Measurements from ENCODE around the gene UBR1. TPM values are rescaled to one million over a fixed set of nuclear protein-coding genes. Genes with fewer than 3 reads are reported as not detected.

Gene UBR1
- total RNA-seq, 1 experiment from 2014 or later: 18.6 TPM

DNA sequence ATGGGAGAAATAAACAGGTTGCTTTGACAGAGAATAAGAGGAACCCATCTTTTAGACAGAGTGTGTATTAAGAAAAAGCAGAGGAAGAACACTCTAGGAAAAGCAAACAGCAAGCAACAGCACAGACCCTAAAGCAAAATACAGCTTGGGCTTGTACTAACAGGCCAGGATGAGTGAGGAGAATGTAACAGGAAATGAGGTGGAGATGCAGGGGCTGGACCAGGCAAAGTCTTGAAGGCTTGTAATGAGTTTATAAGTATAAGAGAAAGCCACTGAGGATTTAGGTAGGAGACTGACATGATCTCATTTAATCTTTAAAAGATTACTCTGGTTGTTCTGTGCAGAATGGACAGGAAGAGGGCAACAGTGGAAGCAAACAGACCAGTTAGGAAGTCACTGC is 4.9 kb downstream of the UBR1 start:
- BruUV-seq (replicated peaks): no TSS peak
- peaks cover 13% of the 10 kb centered on the region for H3K4me1 Mint-ChIP-seq (ENCODE audit: low read depth, unreplicated experiment)
- no peaks in the 10 kb centered on the region for H3K27me3 Mint-ChIP-seq (ENCODE audit: unreplicated experiment)
- no peak for DNase-seq
- TF ChIP-seq CTCF (IDR thresholded peaks at IDR 0.05; ENCODE audit: unreplicated experiment): no peak
- no peak overlapping the region for H3K4me3 Mint-ChIP-seq (ENCODE audit: low read depth, unreplicated experiment)
- H3K27ac Mint-ChIP-seq (ENCODE audit: unreplicated experiment): no peak overlapping the region
- CTCF ChIA-PET: no interaction called here
- intact Hi-C loops (cut with micrococcal nuclease; ENCODE audit: unreplicated experiment): no loop called here
- peaks cover 14% of the 10 kb centered on the region for H3K36me3 Mint-ChIP-seq (ENCODE audit: insufficient read depth, unreplicated experiment)
- H3K9me3 Mint-ChIP-seq (ENCODE audit: low read depth, unreplicated experiment): no peaks in the 10 kb centered on the region

DNA sequence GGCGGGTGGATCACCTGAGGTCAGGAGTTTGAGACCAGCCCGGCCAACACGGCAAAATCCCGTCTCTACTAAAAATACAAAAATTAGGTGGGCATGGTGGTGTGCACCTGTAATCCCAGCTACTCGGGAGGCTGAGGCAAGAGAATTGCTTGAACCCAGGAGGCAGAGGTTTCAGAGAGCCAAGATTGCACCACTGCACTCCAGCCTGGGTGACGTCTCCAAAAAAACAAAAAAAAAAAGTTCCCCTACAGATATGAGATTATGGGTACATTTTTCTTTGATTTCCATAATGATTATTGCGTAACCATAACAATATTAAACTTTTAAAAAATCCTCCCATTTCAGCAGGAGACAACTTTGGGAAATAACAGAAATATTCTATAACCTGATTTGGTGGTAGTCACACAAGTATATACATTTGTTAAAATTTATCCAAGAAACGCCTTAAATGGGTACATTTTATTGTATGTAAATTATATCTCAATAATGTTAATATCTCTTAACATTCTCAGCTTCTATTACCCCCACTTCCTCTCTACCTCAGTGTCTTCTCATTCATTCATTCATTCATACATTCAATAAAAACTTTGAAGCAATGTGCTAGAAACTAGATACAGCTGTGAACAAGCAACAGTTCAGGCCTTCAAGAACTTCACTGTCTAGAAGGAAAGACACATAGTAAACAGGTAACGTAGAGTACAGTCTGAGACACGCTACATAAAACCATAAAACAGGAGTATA is 6.6 kb downstream of the UBR1 start:
- TF ChIP-seq CTCF (IDR thresholded peaks at IDR 0.05; ENCODE audit: unreplicated experiment): no peak
- CTCF ChIA-PET: no interaction called here
- Mint-ChIP-seq H3K9me3 (ENCODE audit: low read depth, unreplicated experiment) (no peaks in the 10 kb centered on the region), H3K4me1 (ENCODE audit: low read depth, unreplicated experiment) (peaks cover 9% of the 10 kb centered on the region), H3K27me3 (ENCODE audit: unreplicated experiment) (no peaks in the 10 kb centered on the region), H3K36me3 (ENCODE audit: insufficient read depth, unreplicated experiment) (peaks cover 5% of the 10 kb centered on the region), H3K4me3 (ENCODE audit: low read depth, unreplicated experiment) (no peak overlapping the region), H3K27ac (ENCODE audit: unreplicated experiment) (no peak overlapping the region)
- BruUV-seq (replicated peaks): no TSS peak
- DNase-seq: no peak
- intact Hi-C loops (cut with micrococcal nuclease; ENCODE audit: unreplicated experiment): no loop called here

- intact Hi-C loops (cut with micrococcal nuclease; ENCODE audit: unreplicated experiment): no loop called here
- CTCF ChIA-PET: no interaction called here
- no peak for TF ChIP-seq CTCF (IDR thresholded peaks at IDR 0.05; ENCODE audit: unreplicated experiment)
- no peaks in the 10 kb centered on the region for H3K27me3 Mint-ChIP-seq (ENCODE audit: unreplicated experiment)
- no peaks in the 10 kb centered on the region for H3K4me1 Mint-ChIP-seq (ENCODE audit: low read depth, unreplicated experiment)
- no peaks in the 10 kb centered on the region for H3K9me3 Mint-ChIP-seq (ENCODE audit: low read depth, unreplicated experiment)
- no peak overlapping the region for H3K27ac Mint-ChIP-seq (ENCODE audit: unreplicated experiment)
- no peak overlapping the region for H3K4me3 Mint-ChIP-seq (ENCODE audit: low read depth, unreplicated experiment)
- no TSS peak for BruUV-seq (replicated peaks)
- H3K36me3 Mint-ChIP-seq (ENCODE audit: insufficient read depth, unreplicated experiment): peaks cover 5% of the 10 kb centered on the region
- no peak for DNase-seq
Observed at GRCh38 chr15:43096411-43096810, 9.4 kb downstream of the UBR1 start.

DNA sequence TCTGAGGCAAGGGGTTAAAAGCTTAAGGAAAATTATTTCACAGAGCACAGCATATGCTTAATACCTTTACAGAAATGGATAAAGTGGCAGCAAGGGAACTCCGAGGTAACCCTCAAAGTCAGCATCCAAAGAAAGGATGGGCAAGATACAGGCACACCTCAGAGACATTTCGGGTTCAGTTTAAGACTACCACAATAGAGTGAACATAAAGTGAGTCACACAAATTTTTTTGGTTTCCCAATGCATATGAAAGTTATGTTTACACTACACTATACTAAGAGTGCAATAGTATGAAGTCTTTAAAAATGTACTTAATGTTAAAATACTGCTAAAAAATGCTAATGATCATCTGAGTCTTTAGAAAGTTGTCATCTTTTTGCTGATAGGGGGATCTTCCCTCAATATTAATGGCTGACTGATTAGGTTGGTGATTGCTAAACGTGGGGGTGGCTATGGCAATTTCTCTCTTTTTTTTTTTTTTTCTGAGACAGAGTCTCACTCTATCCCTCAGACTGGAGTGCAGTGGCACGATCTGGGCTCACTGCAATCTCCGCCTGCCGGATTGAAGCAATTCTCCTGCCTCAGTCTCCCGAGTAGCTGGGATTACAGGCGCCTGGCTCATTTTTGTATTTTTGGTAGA is 10.0 kb downstream of the UBR1 start:
- H3K9me3 Mint-ChIP-seq (ENCODE audit: low read depth, unreplicated experiment): no peaks in the 10 kb centered on the region
- no peaks in the 10 kb centered on the region for H3K4me1 Mint-ChIP-seq (ENCODE audit: low read depth, unreplicated experiment)
- no peaks in the 10 kb centered on the region for H3K27me3 Mint-ChIP-seq (ENCODE audit: unreplicated experiment)
- no peak overlapping the region for H3K4me3 Mint-ChIP-seq (ENCODE audit: low read depth, unreplicated experiment)
- intact Hi-C loops (cut with micrococcal nuclease; ENCODE audit: unreplicated experiment): no loop called here
- no peak overlapping the region for H3K27ac Mint-ChIP-seq (ENCODE audit: unreplicated experiment)
- no peak for DNase-seq
- no peaks in the 10 kb centered on the region for H3K36me3 Mint-ChIP-seq (ENCODE audit: insufficient read depth, unreplicated experiment)
- CTCF ChIA-PET: interaction anchor here (0.6 to 0.7 kb wide), 2 partner anchors 10 kb away, joined by 4 read pairs; partner anchors contain the start of gene UBR1
- no TSS peak for BruUV-seq (replicated peaks)
- no peak for TF ChIP-seq CTCF (IDR thresholded peaks at IDR 0.05; ENCODE audit: unreplicated experiment)
